Adrenal gland (tissue), 5 donors: ENCODE results near the gene TBC1D16.

Experiments
- CTCF ChIP-seq, 6 experiments: fragments of 450-650 bp in 4 of 6; fragments of 200-600 bp in 2 of 6; sonication (generic) in 1 of 6; IDR thresholded peaks; 1 replicate in 5 of 6; 2 replicates in 1 of 6; pipeline versions ENCODE4 v1.5.1 to v1.8.0; 2016 to 2021; ENCODE audit warnings: antibody characterized with exemption in 6 of 6, mild to moderate bottlenecking in 2 of 6, moderate library complexity in 1 of 6
- POLR2A ChIP-seq, 2 donors: fragments of 450-650 bp; IDR thresholded peaks; one replicate each; pipeline ENCODE4 v1.6.1; 2017; ENCODE audit warnings: antibody characterized with exemption in 2 of 2, mild to moderate bottlenecking in 2 of 2, moderate library complexity in 1 of 2
- donor health status: DM: no; HTN: no; CAD: no.

DNA sequence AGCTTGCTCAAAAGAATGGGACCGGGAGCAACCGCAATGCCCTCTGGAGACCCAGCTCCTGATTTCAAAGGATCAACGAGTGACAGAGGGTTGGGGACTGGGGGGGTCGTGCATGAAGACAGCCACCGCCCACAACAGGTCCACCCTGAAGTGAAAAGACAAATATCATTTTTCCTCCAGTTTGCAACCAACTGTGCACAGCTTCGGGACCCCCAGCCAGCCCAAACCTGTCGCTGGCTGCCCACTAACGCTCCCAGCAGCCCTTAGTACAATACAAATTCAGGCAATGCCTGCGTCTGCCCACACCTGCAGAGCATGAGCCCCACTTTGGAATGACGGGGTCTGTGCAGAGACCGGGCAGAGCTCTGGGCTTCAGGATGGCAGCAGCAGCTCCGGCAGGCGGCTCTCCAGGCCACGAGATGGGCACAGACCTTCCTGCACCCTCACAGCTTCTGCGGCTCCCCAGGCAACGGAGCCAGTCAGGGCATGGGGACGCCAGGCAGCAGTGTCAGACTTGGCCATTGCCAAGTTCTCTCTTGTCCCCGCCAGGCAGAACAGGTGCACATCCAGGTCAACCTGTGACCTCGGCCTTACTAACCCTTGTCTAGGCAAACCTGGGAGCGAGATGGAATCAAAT lies 60.1 kb downstream of the TBC1D16 start:
- TF ChIP-seq CTCF (IDR thresholded peaks at IDR 0.05) (no peak), POLR2A (IDR thresholded peaks at IDR 0.05) (no peak)
